GM18511 (cell line): ENCODE measurements around the gene PPP1R17.
A peak's percentile ranks its signal among the peaks of the same experiment; 100 is the strongest.

ENCODE experiments used
- ATAC-seq: cut with Tn5 transposase; IDR thresholded peaks from one replicate; pipeline ENCODE4 v1.9.1; 2021; ENCODE audit warnings: mild to moderate bottlenecking, moderate library complexity; ENCODE audit not compliant: unreplicated experiment

PPP1R17 gene

GRCh38 chr7:31687024-31687748, at the start of gene PPP1R17:
TSS of gene PPP1R17 (plus strand) at chr7:31687215. CDS start at chr7:31692442, 5,227 bp downstream.
- ATAC-seq, result no peak

- no peak for ATAC-seq
Measured at GRCh38 chr7:31640381-31640780, 46.6 kb upstream of the PPP1R17 start.

- no peak for ATAC-seq
Measured at GRCh38 chr7:31642681-31643115, 44.3 kb upstream of the PPP1R17 start.

GRCh38 chr7:31646942-31647341, 40.1 kb upstream of the PPP1R17 start:
- no peak for ATAC-seq

GRCh38 chr7:31647511-31647910, 39.5 kb upstream of the PPP1R17 start:
- no peak for ATAC-seq

GRCh38 chr7:31648288-31648687, 38.7 kb upstream of the PPP1R17 start:
- no peak for ATAC-seq

GRCh38 chr7:31648880-31649279, 38.1 kb upstream of the PPP1R17 start:
- ATAC-seq, result no peak

- no peak for ATAC-seq
Measured at GRCh38 chr7:31651234-31652062, 35.6 kb upstream of the PPP1R17 start.

- no peak for ATAC-seq
Measured at GRCh38 chr7:31652063-31652326, 35.0 kb upstream of the PPP1R17 start.

GRCh38 chr7:31663072-31663471, 23.9 kb upstream of the PPP1R17 start:
- no peak for ATAC-seq

GRCh38 chr7:31664890-31665289, 22.1 kb upstream of the PPP1R17 start:
- ATAC-seq, result no peak

GRCh38 chr7:31665546-31665945, 21.5 kb upstream of the PPP1R17 start:
- no peak for ATAC-seq

GRCh38 chr7:31669461-31669860, 17.6 kb upstream of the PPP1R17 start:
- ATAC-seq, result no peak

- no peak for ATAC-seq
Measured at GRCh38 chr7:31679574-31680305, 7.3 kb upstream of the PPP1R17 start.

GRCh38 chr7:31683445-31684225, 3.4 kb upstream of the PPP1R17 start:
- ATAC-seq, result no peak

GRCh38 chr7:31688372-31688771, 1.4 kb downstream of the PPP1R17 start:
- peak; percentile 98 for ATAC-seq

- ATAC-seq, result no peak
Measured at GRCh38 chr7:31688996-31689395, 2.0 kb downstream of the PPP1R17 start.

GRCh38 chr7:31690935-31691334, 3.9 kb downstream of the PPP1R17 start:
- ATAC-seq, result no peak

- ATAC-seq, result no peak
Measured at GRCh38 chr7:31692451-31692850, 5.4 kb downstream of the PPP1R17 start.

GRCh38 chr7:31692871-31693270, 5.9 kb downstream of the PPP1R17 start:
- no peak for ATAC-seq
